Measurements from ENCODE around the gene LAD1.
A peak's percentile ranks its signal among the peaks of the same experiment; 100 is the strongest.

The LAD1 gene

GRCh38 chr1:201399352-201400126, 415 bp upstream of the LAD1 start:
- TF ChIP-seq CTCF (conservative IDR thresholded peaks at IDR 0.05; ENCODE audit: low read depth) = no peak
- POLR2A ChIA-PET (ENCODE audit: low non-redundant PET) = interaction anchor here (0.6 to 0.9 kb wide), 3 partner anchors 10 to 67 kb away, joined by 3 to 4 read pairs (median 3); no protein-coding TSS in a partner anchor
- peak overlapping the region; percentile 91 for H3K27ac ChIP-seq
- DNase-seq (ENCODE audit: low spot score) = peak; percentile 87
- CTCF ChIA-PET = interaction anchor here (0.6 to 3.5 kb wide), 6 partner anchors 9 to 160 kb away, joined by 3 to 20 read pairs (median 4); no protein-coding TSS in a partner anchor

- POLR2A ChIA-PET (ENCODE audit: low non-redundant PET) = interaction anchor here (0.7 to 1.3 kb wide), 4 partner anchors 11 to 86 kb away, joined by 3 to 5 read pairs (median 3); no protein-coding TSS in a partner anchor
- peak; percentile 64 for DNase-seq (ENCODE audit: low spot score)
- peak overlapping the region; percentile 91 for H3K27ac ChIP-seq
- CTCF ChIA-PET = interaction anchor here (0.7 to 5.0 kb wide), 5 partner anchors 11 to 115 kb away, joined by 4 to 32 read pairs (median 11); no protein-coding TSS in a partner anchor
- TF ChIP-seq CTCF (conservative IDR thresholded peaks at IDR 0.05; ENCODE audit: low read depth) = no peak
Measured at GRCh38 chr1:201397675-201398074, 1.4 kb downstream of the LAD1 start.

- peak overlapping the region; percentile 91 for H3K27ac ChIP-seq
- DNase-seq (ENCODE audit: low spot score) = peak; percentile 93
- CTCF ChIA-PET = interaction anchor here (0.6 to 5.0 kb wide), 7 partner anchors 11 to 116 kb away, joined by 3 to 32 read pairs (median 8); no protein-coding TSS in a partner anchor
- POLR2A ChIA-PET (ENCODE audit: low non-redundant PET) = interaction anchor here (0.7 to 1.3 kb wide), 4 partner anchors 11 to 85 kb away, joined by 3 to 5 read pairs (median 3); no protein-coding TSS in a partner anchor
- no peak for TF ChIP-seq CTCF (conservative IDR thresholded peaks at IDR 0.05; ENCODE audit: low read depth)
Measured at GRCh38 chr1:201396861-201397464, 2.2 kb downstream of the LAD1 start.

GRCh38 chr1:201395936-201396335, 3.2 kb downstream of the LAD1 start:
- peak overlapping the region; percentile 91 for H3K27ac ChIP-seq
- TF ChIP-seq CTCF (conservative IDR thresholded peaks at IDR 0.05; ENCODE audit: low read depth) = no peak
- no peak for DNase-seq (ENCODE audit: low spot score)
- CTCF ChIA-PET = interaction anchor here (0.6 to 5.0 kb wide), 5 partner anchors 10 to 85 kb away, joined by 3 to 32 read pairs (median 3); no protein-coding TSS in a partner anchor
- POLR2A ChIA-PET (ENCODE audit: low non-redundant PET) = interaction anchor here (0.9 kb wide), 1 partner anchor 13 kb away, joined by 3 read pairs; no protein-coding TSS in a partner anchor

GRCh38 chr1:201394591-201394990, 4.5 kb downstream of the LAD1 start:
- POLR2A ChIA-PET (ENCODE audit: low non-redundant PET) = no interaction called here
- TF ChIP-seq CTCF (conservative IDR thresholded peaks at IDR 0.05; ENCODE audit: low read depth) = no peak
- CTCF ChIA-PET = interaction anchor here (0.6 to 5.0 kb wide), 2 partner anchors 9 to 42 kb away, joined by 3 to 32 read pairs; no protein-coding TSS in a partner anchor
- no peak for DNase-seq (ENCODE audit: low spot score)
- H3K27ac ChIP-seq = peak overlapping the region; percentile 91

- DNase-seq (ENCODE audit: low spot score) = no peak
- H3K27ac ChIP-seq = no peak overlapping the region
- CTCF ChIA-PET = no interaction called here
- POLR2A ChIA-PET (ENCODE audit: low non-redundant PET) = no interaction called here
- no peak for TF ChIP-seq CTCF (conservative IDR thresholded peaks at IDR 0.05; ENCODE audit: low read depth)
Measured at GRCh38 chr1:201393076-201393475, 6.0 kb downstream of the LAD1 start.
